Progenitor cell of endocrine pancreas (in vitro differentiated cells): ENCODE results near the gene ZNF555. TPM values are rescaled to one million over a fixed set of nuclear protein-coding genes. Genes with fewer than 3 reads are reported as not detected.
"Not testable (repeated sequence)": the region's sequence is repeated elsewhere in the genome, so short reads cannot be mapped to it uniquely, and the experiment has no call there.

Experiments
- DNase-seq: peaks from one replicate; pipeline ENCODE4 v3.0.0; 2021; ENCODE audit warnings: low spot score; ENCODE audit not compliant: unreplicated experiment
- H3K27ac Mint-ChIP-seq: 2 replicates; pipeline ENCODE4 v1.8.0; 2021; ENCODE audit warnings: mild to moderate bottlenecking, moderate library complexity, mixed read lengths
- H3K27me3 Mint-ChIP-seq: 2 replicates; pipeline ENCODE4 v1.8.0; 2021; ENCODE audit warnings: mixed read lengths
- H3K36me3 Mint-ChIP-seq: 2 replicates; pipeline ENCODE4 v1.8.0; 2022; ENCODE audit warnings: mixed read lengths; ENCODE audit not compliant: insufficient read depth
- H3K4me1 Mint-ChIP-seq: 2 replicates; pipeline ENCODE4 v1.8.0; 2021; ENCODE audit warnings: low read depth, mixed read lengths
- H3K4me3 Mint-ChIP-seq: 2 replicates; pipeline ENCODE4 v1.8.0; 2021; ENCODE audit warnings: low read depth, mild to moderate bottlenecking, moderate library complexity, mixed read lengths
- H3K9me3 Mint-ChIP-seq: 2 replicates; pipeline ENCODE4 v1.8.0; 2021; ENCODE audit warnings: low read depth, mixed read lengths
- total RNA-seq: library from RNA; stranded (reverse); gene quantifications from 2 replicates; pipeline ENCODE4 v1.2.1, GENCODE V29; 2021
- TF ChIP-seq, protein P1 (sequence below): fragments of 200-600 bp; sonication (generic); IDR thresholded peaks from one replicate; pipeline ENCODE4 v1.5.0; 2021; ENCODE audit warnings: antibody characterized with exemption, mild to moderate bottlenecking; ENCODE audit not compliant: unreplicated experiment

ZNF555 gene
- total RNA-seq, 1 donor from 2014 or later = 13.7 TPM

DNA sequence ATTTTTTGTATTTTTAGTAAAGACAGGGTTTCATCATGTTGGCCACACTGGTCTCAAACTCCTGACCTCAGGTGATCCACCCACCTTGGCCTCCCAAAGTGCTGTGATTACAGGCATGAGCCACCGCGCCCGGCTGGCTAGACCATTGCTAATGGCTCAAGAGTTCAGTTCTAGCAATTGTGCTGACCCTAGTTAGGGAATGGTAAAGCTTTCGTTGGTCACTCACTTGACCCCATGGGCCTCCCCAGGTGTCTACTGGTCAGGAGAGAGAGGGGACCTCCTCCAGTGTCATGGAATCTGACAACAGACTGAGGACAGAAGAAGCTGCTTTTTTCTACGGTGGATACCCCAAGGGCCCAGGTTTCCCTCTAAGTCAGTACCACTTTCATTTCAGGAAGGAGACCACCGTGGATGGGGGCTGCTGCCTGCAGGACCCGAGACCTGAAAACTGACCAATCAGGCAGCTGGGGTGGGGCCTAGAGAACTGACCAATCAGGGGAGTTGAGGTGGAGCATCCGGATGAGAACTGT is 25.3 kb downstream of the ZNF555 start:
- no peaks in the 10 kb centered on the region for H3K27me3 Mint-ChIP-seq
- no peak overlapping the region for H3K4me3 Mint-ChIP-seq
- H3K9me3 Mint-ChIP-seq = peaks cover 20% of the 10 kb centered on the region

DNA sequence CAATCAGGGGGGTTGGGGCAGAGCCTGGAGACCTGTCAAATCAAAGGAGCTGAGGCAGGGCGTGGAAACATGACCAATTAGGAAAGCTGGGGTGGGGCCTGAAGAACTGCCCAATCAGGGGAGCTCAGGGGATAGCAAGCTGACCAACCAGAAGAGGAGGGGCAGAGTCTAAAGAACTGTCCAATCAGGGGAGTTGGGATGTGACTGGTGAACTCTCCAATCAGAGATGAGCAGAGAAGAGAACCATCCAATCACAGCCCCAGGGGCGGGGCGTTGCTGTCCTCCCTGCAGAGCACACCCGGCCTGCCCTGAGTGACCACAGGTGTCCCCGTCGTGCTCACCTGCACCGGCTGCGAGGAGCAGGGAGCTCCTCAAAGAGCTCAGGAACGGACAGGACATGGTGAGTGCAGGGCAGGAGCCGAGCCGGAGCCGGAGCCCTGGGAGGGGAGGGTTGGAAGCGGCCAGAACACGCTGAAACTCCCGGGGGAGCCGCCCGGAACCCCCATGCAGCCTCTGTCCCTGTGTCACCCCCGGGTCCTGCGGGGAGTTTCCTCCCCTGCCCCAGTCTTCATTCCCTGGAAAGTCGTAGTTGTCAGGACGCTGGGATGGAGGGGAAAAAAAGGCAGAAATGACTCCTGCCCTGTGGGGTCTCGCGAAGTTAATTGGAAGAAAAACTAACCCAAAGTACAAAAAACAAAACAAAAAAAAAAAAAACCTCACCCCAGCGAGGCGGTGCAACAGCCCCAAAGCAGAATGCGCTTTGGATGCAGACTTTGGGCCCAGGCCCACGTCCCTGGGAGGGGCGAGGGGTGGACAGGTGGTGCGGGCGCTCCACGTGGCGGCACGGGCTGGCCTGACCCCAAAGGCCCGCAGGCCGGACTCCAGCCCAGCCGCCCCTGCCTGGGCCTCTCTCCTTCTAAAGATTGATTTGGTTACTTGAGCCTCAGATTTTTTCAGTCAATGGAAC is 26.0 kb downstream of the ZNF555 start, which contains the start of gene ZNF556:
TSS of gene ZNF556 (plus strand) at position 311 of the 967 bp plus-strand sequence. CDS start at position 398, 87 bp downstream.
- Mint-ChIP-seq H3K27me3 (no peaks in the 10 kb centered on the region), H3K27ac (peak within 1 kb of the TSS; percentile 79), H3K4me1 (peaks cover 12% of the 10 kb centered on the region), H3K36me3 (peaks cover 8% of the 10 kb centered on the region), H3K9me3 (peaks cover 21% of the 10 kb centered on the region), H3K4me3 (no peak within 1 kb of the TSS)
- no peak for DNase-seq
- TF ChIP-seq, protein P1, sequence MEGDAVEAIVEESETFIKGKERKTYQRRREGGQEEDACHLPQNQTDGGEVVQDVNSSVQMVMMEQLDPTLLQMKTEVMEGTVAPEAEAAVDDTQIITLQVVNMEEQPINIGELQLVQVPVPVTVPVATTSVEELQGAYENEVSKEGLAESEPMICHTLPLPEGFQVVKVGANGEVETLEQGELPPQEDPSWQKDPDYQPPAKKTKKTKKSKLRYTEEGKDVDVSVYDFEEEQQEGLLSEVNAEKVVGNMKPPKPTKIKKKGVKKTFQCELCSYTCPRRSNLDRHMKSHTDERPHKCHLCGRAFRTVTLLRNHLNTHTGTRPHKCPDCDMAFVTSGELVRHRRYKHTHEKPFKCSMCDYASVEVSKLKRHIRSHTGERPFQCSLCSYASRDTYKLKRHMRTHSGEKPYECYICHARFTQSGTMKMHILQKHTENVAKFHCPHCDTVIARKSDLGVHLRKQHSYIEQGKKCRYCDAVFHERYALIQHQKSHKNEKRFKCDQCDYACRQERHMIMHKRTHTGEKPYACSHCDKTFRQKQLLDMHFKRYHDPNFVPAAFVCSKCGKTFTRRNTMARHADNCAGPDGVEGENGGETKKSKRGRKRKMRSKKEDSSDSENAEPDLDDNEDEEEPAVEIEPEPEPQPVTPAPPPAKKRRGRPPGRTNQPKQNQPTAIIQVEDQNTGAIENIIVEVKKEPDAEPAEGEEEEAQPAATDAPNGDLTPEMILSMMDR = no peak

More for the DNA sequence above, 25.3 kb downstream of the ZNF555 start:
- Mint-ChIP-seq H3K27ac (no peak overlapping the region), H3K4me1 (peaks cover 12% of the 10 kb centered on the region), H3K36me3 (peaks cover 8% of the 10 kb centered on the region)
- no peak for DNase-seq
- TF ChIP-seq, protein P1 = no peak

- Mint-ChIP-seq H3K4me3 (no peak overlapping the region), H3K9me3 (peaks cover 17% of the 10 kb centered on the region), H3K36me3 (peaks cover 4% of the 10 kb centered on the region), H3K27ac (no peak overlapping the region), H3K27me3 (no peaks in the 10 kb centered on the region), H3K4me1 (peaks cover 9% of the 10 kb centered on the region)
- TF ChIP-seq, protein P1 = no peak
- no peak for DNase-seq
These were observed 28.3 kb downstream of the ZNF555 start for GRCh38 chr19:2869618-2870017.

DNA sequence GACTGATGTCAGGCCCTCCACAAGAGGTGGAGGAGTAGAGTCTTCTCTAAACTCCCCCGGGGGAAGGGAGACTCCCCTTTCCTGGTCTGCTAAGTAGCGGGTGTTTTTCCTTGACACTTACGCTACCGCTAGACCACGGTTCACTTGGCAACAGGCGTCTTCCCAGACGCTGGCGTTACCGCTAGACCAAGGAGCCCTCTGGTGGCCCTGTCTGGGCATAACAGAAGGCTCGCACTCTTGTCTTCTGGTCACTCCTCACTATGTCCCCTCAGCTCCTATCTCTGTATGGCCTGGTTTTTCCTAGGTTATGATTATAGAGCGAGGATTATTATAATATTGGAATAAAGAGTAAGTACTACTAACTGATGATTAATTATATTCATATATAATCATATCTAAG is 30.9 kb downstream of the ZNF555 start:
- peaks cover 20% of the 10 kb centered on the region for H3K9me3 Mint-ChIP-seq
- not testable (repeated sequence) for H3K27ac Mint-ChIP-seq, H3K4me1 Mint-ChIP-seq, H3K4me3 Mint-ChIP-seq, DNase-seq, H3K36me3 Mint-ChIP-seq, H3K27me3 Mint-ChIP-seq

DNA sequence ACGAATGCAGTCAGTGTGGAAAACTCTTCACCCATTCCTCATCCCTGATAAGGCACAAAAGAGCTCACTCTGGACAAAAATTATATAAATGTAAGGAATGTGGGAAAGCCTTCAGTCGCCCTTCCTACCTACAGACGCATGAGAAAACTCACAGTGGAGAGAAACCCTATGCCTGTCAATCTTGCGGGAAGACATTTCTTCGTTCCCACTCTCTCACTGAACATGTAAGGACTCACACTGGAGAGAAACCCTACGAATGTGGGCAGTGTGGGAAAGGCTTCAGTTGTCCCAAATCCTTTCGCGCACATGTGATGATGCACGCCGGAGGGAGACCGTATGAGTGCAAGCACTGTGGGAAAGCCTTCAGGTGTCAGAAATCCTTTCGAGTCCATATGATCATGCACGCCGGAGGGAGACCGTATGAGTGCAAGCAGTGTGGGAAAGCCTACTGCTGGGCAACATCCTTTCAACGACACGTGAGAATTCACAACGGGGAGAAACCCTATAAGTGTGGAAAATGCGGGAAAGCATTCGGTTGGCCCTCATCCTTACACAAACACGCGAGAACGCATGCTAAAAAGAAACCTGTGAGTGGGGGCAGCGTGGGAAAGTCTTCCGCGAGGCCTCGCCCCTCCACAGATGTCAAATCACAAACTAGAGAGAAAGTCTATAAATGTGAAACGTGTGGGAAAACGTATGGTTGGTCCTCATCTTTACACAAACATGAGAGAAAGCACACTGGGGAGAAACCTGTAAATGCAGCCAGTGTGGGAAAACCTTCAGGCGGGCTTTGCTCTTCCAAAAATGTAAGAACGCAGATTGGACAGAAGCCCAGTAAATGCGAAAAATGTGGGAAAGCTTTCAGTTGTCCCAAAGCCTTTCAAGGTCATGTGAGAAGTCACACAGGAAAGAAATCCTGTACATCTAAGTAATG is 36.4 kb downstream of the ZNF555 start:
- H3K27ac Mint-ChIP-seq = no peak overlapping the region
- peaks cover 3% of the 10 kb centered on the region for H3K36me3 Mint-ChIP-seq
- H3K4me3 Mint-ChIP-seq = no peak overlapping the region
- peaks cover 18% of the 10 kb centered on the region for H3K9me3 Mint-ChIP-seq
- H3K4me1 Mint-ChIP-seq = no peaks in the 10 kb centered on the region
- no peaks in the 10 kb centered on the region for H3K27me3 Mint-ChIP-seq
- TF ChIP-seq, protein P1 = no peak
- DNase-seq = no peak
